H4 (cell line): ENCODE measurements around the gene CHSY1. TPM values are rescaled to one million over a fixed set of nuclear protein-coding genes. Genes with fewer than 3 reads are reported as not detected.

ENCODE experiments used
- DNase-seq: peaks from one replicate; pipeline ENCODE4 v3.0.0-alpha.2; 2015; ENCODE audit warnings: low spot score
- total RNA-seq: library from RNA; depleted of rRNA; stranded (reverse); fragments of >200 nt; shearing (Covaris generic); gene quantifications from 2 replicates; pipeline ENCODE4 v1.2.3, GENCODE V29; 2014

CHSY1 gene
- total RNA-seq, 1 experiment from 2014 or later, result 22.5 TPM

DNA sequence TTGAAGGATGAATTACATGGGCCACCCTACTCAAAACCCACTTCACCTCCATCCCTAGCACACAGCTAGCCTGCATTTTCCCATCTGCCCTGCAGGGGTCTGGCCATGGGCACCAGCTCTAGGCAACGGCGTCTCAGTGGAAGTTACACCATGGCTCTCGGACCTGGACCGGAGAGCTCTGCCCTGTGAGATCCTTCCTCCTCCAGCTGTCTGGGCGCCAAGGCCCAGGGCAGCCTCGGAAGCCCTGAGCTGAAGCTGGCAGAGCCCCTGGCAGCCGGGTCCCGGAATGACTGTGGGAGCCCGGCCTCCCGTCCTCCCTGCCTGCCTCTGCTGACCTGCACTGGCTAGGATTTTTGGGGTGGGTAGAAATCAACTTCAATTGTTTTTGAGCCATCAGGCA is 98.9 kb downstream of the CHSY1 start:
- no peak for DNase-seq

DNA sequence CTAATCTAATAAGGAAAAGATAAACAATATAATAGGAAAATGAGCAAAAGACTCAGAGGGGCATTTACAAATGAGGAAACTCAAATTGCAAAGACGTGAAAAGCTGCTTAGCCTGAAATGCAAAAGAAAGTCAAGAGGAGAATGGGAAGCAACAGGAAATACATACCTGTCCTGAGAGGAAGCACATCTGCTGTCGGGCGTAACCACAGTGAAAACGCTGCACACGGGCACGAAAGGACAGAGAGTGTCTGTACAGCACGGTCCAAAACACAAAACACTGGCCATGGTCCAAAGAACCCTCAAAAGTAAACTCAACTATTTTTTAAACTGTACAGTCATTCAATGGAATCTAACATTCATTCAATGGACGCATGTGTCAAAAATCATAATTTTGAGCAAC is 100.6 kb downstream of the CHSY1 start:
- DNase-seq, result no peak

DNA sequence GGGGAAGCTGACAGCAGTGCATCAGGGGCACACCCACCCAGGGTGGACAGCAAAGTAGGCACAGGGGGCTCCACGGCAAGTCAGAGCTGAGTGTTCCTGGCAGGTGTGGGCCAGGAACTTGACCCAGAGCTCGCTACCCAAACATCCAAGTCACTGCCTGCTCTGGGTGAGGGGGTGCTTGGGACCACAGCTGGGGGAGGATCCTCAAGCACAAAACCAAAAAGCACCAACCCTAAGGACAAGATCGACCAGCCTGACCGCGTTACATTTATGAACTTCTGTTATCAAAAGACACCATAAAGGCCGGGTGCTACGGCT is 101.2 kb downstream of the CHSY1 start:
- DNase-seq, result no peak

DNA sequence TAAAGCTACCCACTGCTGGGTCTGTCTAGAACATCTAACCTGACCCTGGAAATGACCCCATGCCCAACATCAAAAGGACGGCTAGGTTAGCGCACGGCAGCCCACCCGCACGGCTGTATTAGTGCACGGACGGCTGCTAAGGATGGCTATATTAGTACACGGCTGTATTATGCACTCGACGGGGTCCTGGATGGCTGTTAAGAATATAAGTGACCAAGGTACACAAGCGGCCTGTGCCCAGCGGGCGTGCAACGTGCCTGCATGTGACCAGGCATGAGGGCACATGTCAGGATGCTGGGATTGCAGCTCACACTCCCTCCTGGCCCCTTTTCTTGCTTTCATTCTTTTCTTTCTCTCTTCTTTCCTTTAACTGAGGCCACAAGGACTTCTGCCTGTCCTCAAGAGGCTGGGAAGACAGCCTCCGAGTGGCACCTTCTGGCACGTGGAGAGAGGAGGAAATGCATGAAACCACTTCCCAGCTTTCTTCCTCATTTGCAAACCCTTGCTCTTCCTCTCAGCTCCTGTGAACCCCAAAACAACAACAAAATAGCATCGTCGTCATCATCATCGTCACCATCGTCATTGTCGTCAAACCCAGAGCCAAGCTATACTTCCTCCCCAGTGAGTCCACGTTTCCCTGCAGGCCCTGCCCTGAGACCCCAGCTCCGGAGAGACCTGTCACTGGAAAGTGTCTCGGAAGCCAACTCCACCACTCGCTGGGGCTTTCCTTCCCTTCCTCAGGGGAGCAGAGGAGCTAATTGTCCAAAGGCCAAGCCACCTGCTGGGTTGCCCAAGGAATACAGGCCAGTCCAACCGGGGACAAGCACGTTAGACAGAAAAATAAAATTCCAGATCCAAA is 101.8 kb downstream of the CHSY1 start:
- no peak for DNase-seq

DNA sequence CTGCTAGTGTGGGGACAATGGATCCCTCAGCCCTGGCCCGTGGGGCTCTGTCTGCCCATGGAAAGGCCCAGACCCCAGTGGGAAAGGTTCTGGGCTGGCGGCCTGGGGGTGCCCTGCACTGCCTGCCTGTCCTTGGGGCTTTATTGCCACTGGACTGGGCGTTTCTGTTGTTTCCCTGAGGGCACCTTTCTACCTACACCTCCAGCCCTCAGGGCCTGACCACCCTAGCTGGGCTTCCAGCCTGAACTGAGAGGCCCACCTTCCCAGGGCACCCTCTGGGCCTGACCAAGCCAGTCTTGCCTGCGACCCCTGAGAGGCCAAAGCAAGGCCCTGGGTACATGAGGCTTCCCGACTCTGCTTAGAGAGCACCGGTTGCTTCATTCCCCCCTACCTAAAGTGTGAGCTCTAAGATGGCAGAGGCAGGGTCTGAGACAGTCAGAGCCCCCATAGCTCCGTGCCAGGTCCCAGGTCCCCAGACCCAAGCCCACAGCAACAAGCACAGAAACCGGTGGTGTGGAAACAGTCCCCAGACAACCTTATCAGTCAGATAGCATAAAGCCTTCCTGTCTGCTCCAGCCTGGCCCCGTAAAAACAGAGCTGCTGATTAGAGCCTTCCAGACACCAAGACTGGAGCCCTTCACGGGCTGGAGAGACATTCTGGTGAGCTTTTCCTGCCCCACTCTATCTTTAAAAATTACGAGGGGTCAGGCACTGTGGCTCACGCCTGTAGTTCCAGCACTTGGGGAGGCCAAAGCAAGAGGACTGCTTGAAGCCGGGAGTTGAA is 102.8 kb downstream of the CHSY1 start:
- DNase-seq, result no peak

DNA sequence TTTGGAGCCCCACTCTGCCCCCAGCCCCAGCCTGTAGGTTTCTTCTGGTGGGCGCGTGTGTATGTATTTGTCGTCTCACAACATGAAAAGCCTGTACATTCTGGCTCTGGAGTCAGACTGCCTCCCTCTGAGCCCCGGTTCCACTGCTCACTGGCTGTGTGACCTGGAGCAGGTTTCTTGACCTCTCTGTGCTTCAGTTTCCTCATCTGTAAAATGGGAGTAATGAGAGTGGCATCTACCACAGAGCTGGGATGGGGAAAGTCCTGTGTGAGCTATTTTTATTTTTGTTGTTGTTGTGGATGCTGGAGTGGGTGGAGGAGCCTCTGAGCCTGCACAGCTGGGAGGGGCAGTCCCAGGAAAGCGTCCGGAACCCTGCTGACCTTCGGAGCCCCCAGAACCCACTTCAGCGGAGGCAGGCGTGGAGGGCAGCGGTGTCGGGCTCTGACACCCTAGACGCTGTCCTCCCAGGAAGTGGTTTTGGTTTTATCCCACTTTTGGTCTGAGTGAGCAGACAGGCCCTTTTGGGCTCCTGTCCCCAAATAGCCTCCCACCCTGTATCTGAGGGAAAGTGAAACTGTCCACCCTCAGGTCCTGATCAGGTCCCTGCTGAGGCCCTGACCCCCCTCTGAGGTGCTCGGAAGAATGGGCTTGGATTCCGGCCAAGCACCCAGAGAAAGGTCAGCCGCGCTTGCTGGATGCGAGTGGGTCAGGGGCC is 103.5 kb downstream of the CHSY1 start:
- DNase-seq, result no peak

DNA sequence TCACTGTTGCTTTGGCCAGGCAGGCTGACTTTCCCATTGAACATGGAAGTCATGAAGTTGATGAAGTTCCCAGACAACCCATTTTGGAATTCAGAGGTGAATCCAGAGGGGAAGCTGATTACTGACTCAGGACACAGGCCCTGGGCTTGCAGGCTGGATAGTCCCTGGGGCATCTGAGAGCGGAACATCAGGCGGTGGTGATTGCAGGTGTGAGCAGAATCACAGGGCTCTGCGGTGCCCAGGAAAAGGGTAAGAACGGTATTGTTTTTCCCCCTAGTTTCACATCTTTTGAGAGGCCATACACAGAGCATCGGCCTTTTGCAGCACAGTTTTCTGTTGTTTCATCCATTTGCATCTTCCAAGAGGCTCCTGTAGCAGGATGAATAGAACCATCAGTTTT is 104.7 kb downstream of the CHSY1 start:
- no peak for DNase-seq

DNA sequence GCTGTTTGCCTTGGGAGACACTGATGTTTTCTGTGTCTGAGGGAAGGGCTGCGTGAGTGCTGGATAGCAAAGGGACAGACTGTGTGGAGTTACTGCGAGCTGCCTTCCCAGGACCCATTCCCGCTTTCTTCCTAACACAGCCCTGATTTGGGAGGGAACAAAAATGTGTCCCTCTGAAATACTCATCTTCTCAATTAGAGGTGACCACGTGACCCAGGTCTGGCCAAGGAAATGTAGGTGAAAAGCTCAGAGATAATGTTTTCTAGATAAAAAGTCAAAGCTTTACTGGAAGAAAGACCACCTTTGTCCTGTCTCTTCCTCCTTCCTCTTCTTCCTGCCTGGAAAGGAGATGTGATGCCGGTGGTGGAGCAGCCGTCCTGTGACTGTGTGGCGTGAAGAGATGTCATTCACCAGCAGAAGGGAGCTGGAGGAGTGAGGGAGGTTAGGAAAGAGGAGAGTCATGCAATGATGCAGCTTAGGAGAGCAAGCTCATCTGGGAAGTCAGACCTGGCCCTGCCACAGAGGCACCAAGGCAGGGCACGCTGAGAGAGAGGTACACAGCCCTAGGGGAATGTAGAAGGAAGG is 105.6 kb downstream of the CHSY1 start:
- DNase-seq, result no peak

DNA sequence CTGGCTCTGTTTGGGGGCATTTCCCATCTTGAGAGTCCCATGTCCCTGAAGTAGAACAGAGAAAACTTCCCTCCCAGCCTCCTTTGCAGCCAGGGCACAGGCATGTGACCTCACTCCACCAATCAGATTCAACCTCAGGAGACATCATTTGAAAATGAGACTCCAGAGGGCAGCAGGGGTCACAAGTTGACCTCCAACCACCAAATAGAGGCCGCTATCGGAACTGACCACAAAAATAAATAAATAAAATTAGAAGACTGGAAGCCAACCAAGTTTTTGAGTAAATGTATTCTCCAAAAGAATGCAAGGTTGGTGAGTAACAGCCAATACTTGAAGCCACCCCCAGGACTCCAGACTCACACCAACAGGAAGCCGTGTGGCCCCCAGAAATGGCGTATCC is 106.5 kb downstream of the CHSY1 start:
- DNase-seq, result no peak

DNA sequence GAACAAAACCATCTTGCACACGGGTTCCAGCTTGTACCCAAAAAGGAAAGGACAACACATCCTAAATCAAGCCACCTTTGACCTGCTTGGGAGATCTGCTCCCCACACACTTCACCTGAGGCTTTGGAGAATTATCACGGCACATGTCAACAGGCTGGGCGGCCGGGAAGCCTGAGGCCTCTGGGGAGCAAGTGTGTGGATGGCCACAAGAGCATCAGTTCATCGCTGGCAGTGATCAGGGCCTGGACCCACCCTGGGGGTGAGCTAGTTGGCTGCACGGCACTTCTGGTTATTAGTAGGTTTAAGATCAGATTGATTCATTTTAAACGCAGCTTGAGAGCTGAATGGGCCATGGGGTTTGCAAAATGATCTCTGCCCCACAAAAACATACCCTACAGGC is 108.5 kb downstream of the CHSY1 start:
- no peak for DNase-seq

DNA sequence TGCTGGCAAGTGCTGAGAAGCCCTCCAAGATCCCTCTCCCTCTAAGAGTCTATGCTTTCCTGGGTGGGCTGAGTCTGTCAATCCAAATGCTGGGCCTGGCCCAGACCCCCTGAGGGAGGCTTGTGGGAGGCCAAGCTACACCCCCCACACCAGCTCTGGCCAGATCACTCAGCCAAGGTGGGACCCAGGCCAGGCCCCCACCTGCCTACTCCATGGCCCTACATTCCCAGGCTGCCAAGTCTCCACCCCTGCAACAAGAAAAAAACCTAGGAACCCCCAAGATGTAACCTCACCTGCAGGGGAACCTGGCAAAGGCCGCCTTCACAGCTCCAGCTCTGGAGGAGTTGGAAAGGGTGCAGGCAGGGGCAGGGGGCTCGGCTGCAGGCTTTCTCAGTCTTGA is 109.1 kb downstream of the CHSY1 start:
- DNase-seq, result no peak

DNA sequence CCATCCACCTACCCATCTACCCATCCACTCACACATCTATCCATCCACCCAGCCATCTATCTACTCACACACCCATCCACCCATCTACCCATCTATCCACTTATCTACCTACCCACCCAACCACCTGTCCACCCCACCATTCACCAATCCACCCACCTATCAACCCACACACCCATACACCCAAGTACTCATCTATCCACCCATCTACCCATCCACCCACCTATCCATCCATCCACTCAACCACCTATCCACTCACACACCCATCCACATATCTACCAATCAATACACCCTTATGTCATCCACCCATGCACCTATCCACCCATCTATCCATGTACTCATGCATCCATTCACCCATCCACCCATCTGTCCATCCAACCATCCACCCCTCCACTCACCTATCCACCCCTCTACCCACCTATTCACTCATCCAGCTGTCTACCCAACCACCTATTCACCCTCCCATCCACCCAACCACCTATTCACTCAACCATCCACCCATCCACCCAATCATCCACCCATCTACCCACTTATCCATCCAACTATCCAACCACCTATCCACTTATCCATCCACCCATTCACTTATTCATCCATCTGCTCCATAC is 109.8 kb downstream of the CHSY1 start:
- DNase-seq, result no peak

DNA sequence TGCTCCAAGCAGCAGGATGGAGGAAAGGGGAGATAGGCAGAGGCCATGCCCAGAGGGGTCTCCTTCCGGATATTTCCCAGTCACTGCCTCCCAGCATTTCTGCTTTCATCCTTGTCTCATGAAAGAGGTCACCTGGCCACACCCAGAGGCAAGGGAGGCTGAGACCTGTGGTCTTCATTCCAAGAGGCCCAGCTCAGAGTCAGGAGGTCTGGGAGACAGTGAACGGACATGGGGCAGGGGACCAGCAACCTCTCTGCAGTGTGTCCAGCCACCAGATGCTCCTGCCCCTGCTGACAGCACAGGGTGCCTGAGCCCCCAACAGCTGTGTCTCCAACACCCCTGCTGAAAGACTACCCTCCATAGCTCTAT is 111.2 kb downstream of the CHSY1 start:
- no peak for DNase-seq

DNA sequence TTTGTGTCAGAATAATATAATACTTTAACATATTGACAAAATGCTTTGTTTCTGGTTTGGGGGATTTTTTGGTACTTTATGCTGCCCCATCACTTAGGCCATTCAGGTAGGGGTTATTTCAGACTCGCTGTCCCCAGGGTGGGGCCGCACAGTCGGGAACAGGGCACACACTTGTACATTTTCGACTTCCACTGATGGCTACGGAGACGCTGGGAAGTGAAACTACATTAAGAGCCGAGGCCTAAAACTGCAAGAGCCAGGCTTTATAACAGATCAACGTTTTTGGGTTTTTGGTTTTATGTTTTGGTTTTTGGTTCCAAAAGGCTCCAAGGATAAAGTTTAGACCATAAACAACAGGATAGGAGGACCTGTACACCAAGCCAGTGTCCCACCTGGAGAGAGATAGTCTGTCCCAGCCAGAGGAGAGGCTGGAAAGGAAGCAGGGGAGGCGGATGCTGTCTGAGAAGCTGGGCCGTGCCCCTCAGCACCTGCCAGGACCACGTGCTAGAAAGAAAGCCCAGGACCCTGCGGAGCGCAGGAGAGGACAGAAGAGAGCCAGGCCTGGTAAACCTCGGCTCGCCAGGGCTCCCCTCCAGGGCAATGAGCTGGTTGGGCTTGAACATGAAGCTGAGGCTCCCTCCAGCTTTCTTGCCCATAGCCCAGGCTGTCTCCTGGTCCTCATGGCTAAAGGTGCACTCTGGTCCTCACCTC is 111.7 kb downstream of the CHSY1 start:
- DNase-seq, result no peak

DNA sequence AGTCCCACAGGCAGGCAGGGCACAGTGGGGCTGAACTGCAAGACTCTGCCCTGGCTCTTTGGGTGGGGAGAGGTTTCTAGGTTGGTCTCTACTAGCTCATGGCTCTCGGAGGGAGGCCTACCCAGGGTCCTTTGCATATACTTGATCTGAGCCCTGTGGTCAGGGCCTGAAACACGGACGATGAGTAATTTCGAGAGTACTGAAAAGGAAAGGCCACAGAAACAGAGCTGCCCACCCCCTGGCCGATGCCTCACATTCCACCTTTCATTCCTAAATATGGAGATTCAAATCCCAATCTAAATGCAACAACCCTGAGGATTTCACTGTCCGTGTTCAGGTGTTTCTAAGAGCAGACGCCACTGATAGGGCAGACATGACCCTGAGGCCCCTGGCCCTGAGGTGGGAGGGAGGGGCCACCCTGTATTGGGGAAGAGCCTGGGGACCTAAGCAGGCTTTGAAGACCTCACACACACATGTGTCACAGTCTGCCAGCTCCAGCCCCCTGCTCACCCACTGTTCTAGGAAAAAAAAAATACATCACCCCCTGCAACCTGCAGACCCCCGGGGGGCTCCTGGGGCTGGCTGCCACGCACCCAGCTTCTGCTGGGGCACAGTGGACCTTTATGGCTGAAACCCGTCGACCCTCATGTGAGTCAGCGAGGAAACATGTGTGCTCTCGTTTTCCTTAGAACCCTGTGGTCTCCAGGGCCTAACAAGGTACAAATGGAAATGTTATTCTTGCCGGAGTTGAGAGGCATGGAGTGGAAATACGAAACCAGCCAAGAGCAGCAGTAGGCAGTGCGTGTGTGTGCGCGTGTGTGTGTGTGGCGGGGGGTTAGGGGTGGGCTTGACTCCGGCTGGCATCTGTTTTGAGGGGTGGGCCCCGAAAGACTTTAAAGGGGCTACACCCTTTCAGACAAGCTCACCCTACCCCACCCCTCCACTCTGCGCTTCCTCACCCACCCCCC is 112.7 kb downstream of the CHSY1 start:
- no peak for DNase-seq

DNA sequence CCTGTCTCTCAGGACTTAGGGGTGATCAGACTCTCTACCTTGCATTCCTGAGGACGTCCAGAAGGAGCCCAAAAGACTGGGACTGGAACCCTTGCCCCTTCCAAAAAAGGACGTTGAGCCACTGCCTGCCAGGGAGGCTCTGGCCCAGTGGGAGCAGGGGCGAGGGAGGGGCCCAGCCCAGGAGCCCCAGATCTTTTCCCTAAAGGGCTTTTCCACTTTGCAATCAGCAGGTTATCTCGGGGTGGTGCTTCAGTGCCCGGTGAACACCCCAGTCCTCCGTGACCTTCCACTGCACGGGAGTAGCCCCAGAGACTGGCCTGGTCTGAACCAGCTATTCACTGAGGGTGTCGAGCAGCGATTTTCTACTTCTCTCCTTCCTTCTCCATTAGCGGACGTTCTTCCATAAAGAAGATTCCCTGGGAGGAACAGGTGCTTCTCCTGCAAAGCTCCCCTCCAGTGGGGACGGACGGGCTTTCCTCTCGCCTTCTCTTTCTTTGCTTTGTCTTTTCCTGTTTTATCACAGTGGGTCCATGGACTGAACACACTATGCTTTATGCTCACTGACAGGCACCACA is 113.7 kb downstream of the CHSY1 start:
- no peak for DNase-seq

DNA sequence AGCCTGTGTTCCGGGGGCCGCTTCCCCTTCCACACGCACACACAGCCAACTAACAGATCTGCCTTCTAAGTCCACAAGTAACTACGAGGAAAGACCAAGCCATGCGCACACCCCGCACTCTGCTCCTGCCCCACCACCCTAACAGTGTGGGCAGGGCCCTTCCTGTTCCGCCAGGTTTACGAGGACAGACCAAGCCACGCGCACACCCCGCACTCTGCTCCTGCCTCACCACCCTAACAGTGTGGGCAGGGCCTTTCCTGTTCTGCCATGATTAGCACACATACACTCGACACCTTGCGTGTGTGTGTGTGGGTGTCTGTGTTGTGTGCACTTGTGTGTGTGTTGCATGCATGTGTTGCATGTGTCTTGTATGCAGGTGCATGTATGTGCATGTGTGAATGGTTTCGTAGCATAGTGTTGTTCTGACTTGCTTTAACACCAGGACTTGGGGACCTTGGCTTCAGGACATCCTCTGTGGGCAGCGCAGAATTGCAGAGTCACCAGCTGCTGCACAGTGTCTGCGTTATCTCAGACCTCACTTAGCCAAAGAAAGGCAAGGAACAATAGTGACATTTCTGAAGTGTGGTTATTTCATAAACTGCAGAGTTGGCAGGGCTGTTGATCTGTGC is 114.4 kb downstream of the CHSY1 start:
- DNase-seq, result no peak

DNA sequence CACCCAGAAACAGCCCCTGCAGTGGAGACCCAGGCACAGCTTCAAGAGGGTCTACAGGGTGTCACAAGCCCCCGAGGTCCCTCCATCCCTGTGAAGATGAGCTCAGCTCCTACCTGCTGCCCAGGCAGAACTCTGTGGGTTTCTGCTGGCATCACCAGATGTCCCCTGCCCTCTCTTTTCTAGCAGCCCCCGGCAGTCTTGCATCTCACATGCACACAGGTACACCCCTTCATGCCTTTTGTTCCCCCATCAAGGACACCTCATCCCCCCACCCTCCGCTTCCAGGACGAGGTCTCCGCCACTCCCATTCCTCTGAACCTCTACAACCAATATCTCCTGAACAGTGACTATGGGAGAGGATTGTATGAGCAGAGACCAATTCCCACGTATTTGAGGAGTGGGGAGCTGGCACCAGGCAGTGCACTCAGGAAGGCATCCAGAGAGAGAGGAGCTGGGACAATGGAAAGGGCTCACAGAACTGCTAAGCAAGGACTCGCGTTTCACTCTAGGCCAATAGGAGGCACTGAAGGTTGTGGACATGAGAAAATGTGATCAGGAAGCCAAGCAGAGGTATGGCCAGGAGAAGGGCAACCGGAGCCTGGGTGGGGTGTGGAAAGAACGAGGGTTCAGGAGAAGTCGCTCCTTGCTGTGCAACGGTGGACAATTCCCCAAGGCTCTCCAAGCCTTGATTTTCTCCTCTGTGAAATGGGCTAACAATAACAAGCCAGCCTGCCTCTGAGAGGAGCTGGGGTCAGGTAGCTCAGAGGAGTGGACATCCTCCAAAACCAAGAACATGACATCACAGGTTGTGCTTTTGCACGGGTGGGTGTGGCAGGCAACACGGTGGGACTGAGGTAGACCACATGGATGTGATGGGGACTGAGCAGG is 115.2 kb downstream of the CHSY1 start:
- no peak for DNase-seq
